ENCODE results near the gene HJV.

HJV gene

GRCh38 chr1:145985502-145986439 is 35.8 kb downstream of the HJV start:
- H3K4me2 ChIP-seq (ENCODE audit: low read depth, low read length, poor library complexity, severe bottlenecking) = peak overlapping the region; percentile 19

GRCh38 chr1:145985129-145985501 is 36.4 kb downstream of the HJV start:
- H3K4me3 ChIP-seq (ENCODE audit: low read length, poor library complexity, severe bottlenecking) = no peak overlapping the region
- peak overlapping the region; percentile 34 for H3K9ac ChIP-seq (ENCODE audit: low read depth, low read length, poor library complexity, severe bottlenecking)
- H3K36me3 ChIP-seq (ENCODE audit: insufficient read depth, low read length) = no peaks in the 10 kb centered on the region
- H3K4me2 ChIP-seq (ENCODE audit: low read depth, low read length, poor library complexity, severe bottlenecking) = peak overlapping the region; percentile 19
- H3K79me2 ChIP-seq (ENCODE audit: insufficient read depth, low read length) = no peaks in the 10 kb centered on the region
- TF ChIP-seq EZH2phosphoT487 (IDR thresholded peaks at IDR 0.05; ENCODE audit: borderline replicate concordance) (no peak), CTCF (conservative IDR thresholded peaks at IDR 0.05; ENCODE audit: low read length) (no peak)
- H3K27me3 ChIP-seq (ENCODE audit: insufficient read depth, low read length, poor library complexity, severe bottlenecking) = no peaks in the 10 kb centered on the region
- H3K4me1 ChIP-seq (ENCODE audit: insufficient read depth, low read length, poor library complexity, severe bottlenecking) = peaks cover 45% of the 10 kb centered on the region
- peaks cover under 1% of the 10 kb centered on the region; the same call in 1 of the 2 replicates for H3F3A ChIP-seq (ENCODE audit: low read depth)
- H3K9me3 ChIP-seq (ENCODE audit: insufficient read depth, low read depth, low read length) = no peaks in the 10 kb centered on the region
- H3K9me2 ChIP-seq (replicated peaks; ENCODE audit: low read depth, low read length) = no peaks in the 10 kb centered on the region
- H4K20me1 ChIP-seq (ENCODE audit: insufficient read depth, low read length, poor library complexity, severe bottlenecking) = no peaks in the 10 kb centered on the region
- H2AFZ ChIP-seq (ENCODE audit: low read length) = peak overlapping the region; percentile 41

More at GRCh38 chr1:145985502-145986439, 35.8 kb downstream of the HJV start:
- TF ChIP-seq CTCF (conservative IDR thresholded peaks at IDR 0.05; ENCODE audit: low read length) = no peak
- no peak for TF ChIP-seq EZH2phosphoT487 (IDR thresholded peaks at IDR 0.05; ENCODE audit: borderline replicate concordance)
- no peaks in the 10 kb centered on the region for H3K27me3 ChIP-seq (ENCODE audit: insufficient read depth, low read length, poor library complexity, severe bottlenecking)
- H3K79me2 ChIP-seq (ENCODE audit: insufficient read depth, low read length) = no peaks in the 10 kb centered on the region
- H3K36me3 ChIP-seq (ENCODE audit: insufficient read depth, low read length) = no peaks in the 10 kb centered on the region
- H3F3A ChIP-seq (ENCODE audit: low read depth) = peaks cover 4% of the 10 kb centered on the region; the same call in 1 of the 2 replicates
- H3K9ac ChIP-seq (ENCODE audit: low read depth, low read length, poor library complexity, severe bottlenecking) = peak overlapping the region; percentile 34
- H4K20me1 ChIP-seq (ENCODE audit: insufficient read depth, low read length, poor library complexity, severe bottlenecking) = no peaks in the 10 kb centered on the region
- H3K4me3 ChIP-seq (ENCODE audit: low read length, poor library complexity, severe bottlenecking) = no peak overlapping the region
- H3K9me3 ChIP-seq (ENCODE audit: insufficient read depth, low read depth, low read length) = no peaks in the 10 kb centered on the region
- peaks cover 39% of the 10 kb centered on the region for H3K4me1 ChIP-seq (ENCODE audit: insufficient read depth, low read length, poor library complexity, severe bottlenecking)
- H2AFZ ChIP-seq (ENCODE audit: low read length) = peak overlapping the region; percentile 41
- H3K9me2 ChIP-seq (replicated peaks; ENCODE audit: low read depth, low read length) = no peaks in the 10 kb centered on the region

GRCh38 chr1:145983960-145984830 is 37.3 kb downstream of the HJV start:
- H3K27me3 ChIP-seq (ENCODE audit: insufficient read depth, low read length, poor library complexity, severe bottlenecking) = no peaks in the 10 kb centered on the region
- H3K9me3 ChIP-seq (ENCODE audit: insufficient read depth, low read depth, low read length) = no peaks in the 10 kb centered on the region
- no peaks in the 10 kb centered on the region for H3K79me2 ChIP-seq (ENCODE audit: insufficient read depth, low read length)
- H2AFZ ChIP-seq (ENCODE audit: low read length) = no peak overlapping the region
- no peak overlapping the region for H3K9ac ChIP-seq (ENCODE audit: low read depth, low read length, poor library complexity, severe bottlenecking)
- no peak for TF ChIP-seq EZH2phosphoT487 (IDR thresholded peaks at IDR 0.05; ENCODE audit: borderline replicate concordance)
- H3K4me3 ChIP-seq (ENCODE audit: low read length, poor library complexity, severe bottlenecking) = no peak overlapping the region
- peaks cover 6% of the 10 kb centered on the region; the same call in 1 of the 2 replicates for H3F3A ChIP-seq (ENCODE audit: low read depth)
- peaks cover 52% of the 10 kb centered on the region for H3K4me1 ChIP-seq (ENCODE audit: insufficient read depth, low read length, poor library complexity, severe bottlenecking)
- H3K9me2 ChIP-seq (replicated peaks; ENCODE audit: low read depth, low read length) = no peaks in the 10 kb centered on the region
- no peak overlapping the region for H3K4me2 ChIP-seq (ENCODE audit: low read depth, low read length, poor library complexity, severe bottlenecking)
- H4K20me1 ChIP-seq (ENCODE audit: insufficient read depth, low read length, poor library complexity, severe bottlenecking) = no peaks in the 10 kb centered on the region
- no peaks in the 10 kb centered on the region for H3K36me3 ChIP-seq (ENCODE audit: insufficient read depth, low read length)
